Psoas muscle (tissue), 8 donors: ENCODE data around the gene AKAP9. TPM values are rescaled to one million over a fixed set of nuclear protein-coding genes. Genes with fewer than 3 reads are reported as not detected.
"Not testable (repeated sequence)": the region's sequence is repeated elsewhere in the genome, so short reads cannot be mapped to it uniquely, and the experiment has no call there.

ENCODE experiments used
- ATAC-seq, 4 donors: fragments of 200-7000 bp; cut with Tn5 transposase; one replicate each; pipeline ENCODE4 v1.9.1; 2020; ENCODE audit warnings: moderate library complexity in 3 of 4, mild to moderate bottlenecking in 2 of 4
- DNase-seq, 2 donors: peaks; one replicate each; pipeline ENCODE4 v3.0.0-alpha.2; 2020
- H3K27ac ChIP-seq: fragments of 200-600 bp; one replicate; pipeline ENCODE4 v1.8.0; 2022
- H3K27me3 ChIP-seq, 3 donors: fragments of 200-600 bp in 1 of 3; one replicate each; pipeline versions ENCODE4 v1.6.1 to v1.8.0; 2013 to 2022; ENCODE audit warnings: low read length in 2 of 3, mild to moderate bottlenecking in 2 of 3, moderate library complexity in 1 of 3; ENCODE audit not compliant: insufficient read depth in 3 of 3
- H3K36me3 ChIP-seq, 2 donors: fragments of 200-600 bp in 1 of 2; one replicate each; pipeline versions ENCODE4 v1.6.1 to v1.8.0; 2013 to 2022; ENCODE audit warnings: low read depth in 1 of 2, mild to moderate bottlenecking in 1 of 2, moderate library complexity in 1 of 2; ENCODE audit not compliant: insufficient read depth in 1 of 2
- H3K4me1 ChIP-seq: fragments of 200-600 bp; one replicate; pipeline ENCODE4 v1.8.0; 2022
- H3K4me3 ChIP-seq: fragments of 200-600 bp; one replicate; pipeline ENCODE4 v1.8.0; 2022; ENCODE audit warnings: mild to moderate bottlenecking
- H3K9me3 ChIP-seq: fragments of 200-600 bp; one replicate; pipeline ENCODE4 v1.8.0; 2022
- WGBS, 3 donors: extraction: QIAGEN DNeasy Blood & Tissue Kit; methylation state at CpG; one replicate each; pipeline versions ENCODE4 v1.1.6 to v1.1.7; 2013; 5-methylcytosine and 5-hydroxymethylcytosine counted together
- intact Hi-C, 2 donors: fragments of 100-400 bp; cut with DNase I; formaldehyde crosslinking; loops; one replicate each; pipeline versions ENCODE4 v1.11.0 to v1.14.2; 2022
- polyA plus RNA-seq, 3 donors: library from polyadenylated mRNA; stranded (reverse); fragments of 200-250 nt; gene quantifications; one replicate each; pipeline ENCODE4 v1.2.3, GENCODE V29; 2013
- total RNA-seq, 4 donors: library from RNA; stranded (reverse); fragmentation: NEBNext Ultra II Directional in 2 of 4; extraction: Animal tissue kit (Norgen Biotek cat#: 25700) in 2 of 4; gene quantifications; one replicate each; pipeline versions ENCODE4 v1.2.1 to v1.2.4, GENCODE V29; 2021 to 2023
- TF ChIP-seq, protein P1 (sequence below): fragments of 200-600 bp; IDR thresholded peaks from one replicate; pipeline ENCODE4 v1.8.0; 2022; ENCODE audit warnings: antibody characterized with exemption
- donor health status: healthy with polysubstance abuse.
- donor health status: DM: no; HTN: no; CAD: no; lungs with moderate emphysema.
- donor health status: Bipolar disorder and iron deficiency.
- donor health status: healthy.
- donor health status: DM: yes; HTN: yes; CAD: no.
- donor health status: DM: no; HTN: no; CAD: no.
- donor health status: DM: no; HTN: no; CAD: no.
- donor health status: DM: yes; HTN: yes; CAD: no.

AKAP9 gene
- total and polyA plus RNA-seq, 7 donors = 6.0 to 44.4 (median 24.6) TPM

DNA sequence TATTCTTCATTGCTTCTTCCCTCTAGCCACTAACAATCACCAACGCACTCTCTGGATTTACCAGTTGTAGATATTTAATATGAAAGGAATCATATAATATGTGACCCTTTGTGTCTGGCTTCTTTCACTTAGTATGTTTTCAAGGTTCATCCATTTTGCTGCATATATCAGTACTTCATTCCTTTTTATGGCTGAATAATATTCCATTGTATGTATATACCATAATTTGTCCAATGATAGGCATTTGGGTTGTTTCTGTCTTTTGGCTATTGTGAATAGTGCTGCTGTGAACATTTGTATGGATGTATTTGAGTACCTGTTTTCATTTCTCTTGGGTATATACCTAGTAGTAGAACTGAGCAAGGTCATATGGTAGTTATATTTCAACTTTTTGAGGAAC lies 7.3 kb downstream of the AKAP9 start:
- peaks cover 12% of the 10 kb centered on the region for H3K4me1 ChIP-seq
- no peaks in the 10 kb centered on the region for H3K9me3 ChIP-seq
- intact Hi-C loops = no loop called here
- H3K27me3 ChIP-seq = no peaks in the 10 kb centered on the region
- H3K4me3 ChIP-seq = no peak overlapping the region
- DNase-seq = no peak
- 99 to 100% (median 100%) methylated on average over 1 of the region's 1 CpG for WGBS, 3 donors
- TF ChIP-seq, protein P1, sequence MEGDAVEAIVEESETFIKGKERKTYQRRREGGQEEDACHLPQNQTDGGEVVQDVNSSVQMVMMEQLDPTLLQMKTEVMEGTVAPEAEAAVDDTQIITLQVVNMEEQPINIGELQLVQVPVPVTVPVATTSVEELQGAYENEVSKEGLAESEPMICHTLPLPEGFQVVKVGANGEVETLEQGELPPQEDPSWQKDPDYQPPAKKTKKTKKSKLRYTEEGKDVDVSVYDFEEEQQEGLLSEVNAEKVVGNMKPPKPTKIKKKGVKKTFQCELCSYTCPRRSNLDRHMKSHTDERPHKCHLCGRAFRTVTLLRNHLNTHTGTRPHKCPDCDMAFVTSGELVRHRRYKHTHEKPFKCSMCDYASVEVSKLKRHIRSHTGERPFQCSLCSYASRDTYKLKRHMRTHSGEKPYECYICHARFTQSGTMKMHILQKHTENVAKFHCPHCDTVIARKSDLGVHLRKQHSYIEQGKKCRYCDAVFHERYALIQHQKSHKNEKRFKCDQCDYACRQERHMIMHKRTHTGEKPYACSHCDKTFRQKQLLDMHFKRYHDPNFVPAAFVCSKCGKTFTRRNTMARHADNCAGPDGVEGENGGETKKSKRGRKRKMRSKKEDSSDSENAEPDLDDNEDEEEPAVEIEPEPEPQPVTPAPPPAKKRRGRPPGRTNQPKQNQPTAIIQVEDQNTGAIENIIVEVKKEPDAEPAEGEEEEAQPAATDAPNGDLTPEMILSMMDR = no peak
- ATAC-seq = no peak
- no peak overlapping the region for H3K27ac ChIP-seq
- H3K36me3 ChIP-seq = no peaks in the 10 kb centered on the region

DNA sequence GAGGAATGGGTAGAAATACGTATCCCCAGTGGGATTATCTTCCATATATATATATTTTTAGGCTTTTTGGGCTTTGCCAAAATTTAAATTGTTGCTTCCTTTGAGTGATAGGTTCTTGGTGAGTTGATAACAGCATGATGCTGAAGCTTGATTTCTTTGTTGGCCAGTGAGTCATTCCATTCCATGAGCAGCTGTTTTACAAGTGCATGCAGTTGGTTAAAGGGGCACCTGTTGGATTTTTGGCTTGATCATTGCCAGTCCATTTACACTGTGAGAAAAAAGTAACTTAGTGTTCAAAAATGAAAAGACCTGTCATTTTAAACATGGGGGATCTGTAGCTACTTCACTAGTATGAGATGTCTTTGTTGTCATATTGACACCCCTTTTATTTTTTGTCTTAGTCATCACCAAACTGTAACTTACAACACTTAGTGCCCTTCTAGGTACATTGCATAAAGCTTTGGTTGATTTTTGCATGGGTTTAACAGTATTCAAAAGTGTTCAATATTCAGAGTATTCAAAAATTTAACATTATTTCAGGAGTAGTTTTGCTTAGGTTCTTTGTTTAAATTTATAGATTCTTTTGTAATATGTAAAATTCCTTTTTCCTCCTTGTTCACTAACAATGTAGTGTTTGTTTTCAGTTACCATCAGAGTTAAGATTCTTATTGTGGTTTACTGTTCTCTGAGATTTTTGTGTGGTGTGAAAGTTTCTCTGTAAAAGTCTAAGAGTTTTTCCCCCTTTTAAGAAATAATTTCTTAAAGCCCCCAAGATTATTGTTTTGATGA lies 8.8 kb downstream of the AKAP9 start:
- no peaks in the 10 kb centered on the region for H3K9me3 ChIP-seq
- H3K27ac ChIP-seq = peak overlapping the region; percentile 7
- TF ChIP-seq, protein P1 = no peak
- no peaks in the 10 kb centered on the region for H3K27me3 ChIP-seq
- peak; percentile 81 to 86 (median 84) for ATAC-seq
- intact Hi-C loops = no loop called here
- H3K36me3 ChIP-seq = no peaks in the 10 kb centered on the region
- no peak for DNase-seq
- H3K4me3 ChIP-seq = no peak overlapping the region
- 42 to 70% (median 46%) methylated on average over 1 of the region's 1 CpG for WGBS, 3 donors
- H3K4me1 ChIP-seq = peaks cover 8% of the 10 kb centered on the region

DNA sequence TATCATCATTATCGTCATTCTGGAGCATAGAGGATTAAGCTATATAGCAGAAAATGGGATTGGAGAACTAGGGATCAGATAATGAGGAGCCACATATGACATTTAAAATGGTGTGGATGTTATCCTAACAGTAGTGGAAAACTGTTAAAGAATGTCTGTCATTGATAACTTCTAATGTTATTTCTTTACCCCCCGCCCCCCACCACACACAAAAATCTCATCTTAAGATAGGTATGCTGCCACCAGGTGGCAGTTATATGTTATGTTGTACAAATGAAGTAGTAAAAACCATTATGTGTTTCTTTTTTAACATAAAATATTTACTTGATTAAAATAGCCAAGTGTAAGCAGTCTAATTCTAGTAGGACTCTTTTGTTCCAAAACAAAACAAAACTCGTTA lies 13.0 kb downstream of the AKAP9 start:
- WGBS, 3 donors = 88 to 91% (median 89%) methylated on average over 3 of the region's 3 CpGs
- ATAC-seq = no peak
- Histone ChIP-seq H3K9me3 (no peaks in the 10 kb centered on the region), H3K4me3 (no peak overlapping the region), H3K4me1 (peaks cover 23% of the 10 kb centered on the region), H3K27me3 (no peaks in the 10 kb centered on the region), H3K36me3 (no peaks in the 10 kb centered on the region), H3K27ac (no peak overlapping the region)
- intact Hi-C loops = no loop called here
- TF ChIP-seq, protein P1 = no peak
- DNase-seq = no peak

DNA sequence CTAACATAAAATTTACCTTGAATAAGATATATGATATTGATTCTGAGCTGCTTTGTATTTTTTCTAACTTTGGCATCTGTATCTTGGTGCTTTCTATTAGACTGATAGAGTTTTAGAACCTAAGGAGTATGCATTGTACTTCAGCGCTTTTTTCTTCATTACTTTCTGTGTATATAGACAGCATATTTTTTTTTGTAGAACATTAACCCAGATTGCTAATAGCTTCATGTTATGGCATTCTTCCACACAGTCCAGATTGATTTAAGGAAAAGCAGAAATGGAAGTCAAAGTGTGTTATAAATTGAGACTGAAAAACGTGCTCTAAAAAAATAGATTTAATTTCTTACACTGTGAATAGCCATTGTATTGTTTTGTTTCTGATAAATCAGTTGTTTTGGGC lies 15.8 kb downstream of the AKAP9 start:
- H3K27me3 ChIP-seq, H3K36me3 ChIP-seq, intact Hi-C loops, H3K4me3 ChIP-seq, DNase-seq, H3K9me3 ChIP-seq, H3K27ac ChIP-seq, ATAC-seq: not testable (repeated sequence)
- 82 to 91% (median 86%) methylated on average over 2 of the region's 2 CpGs for WGBS, 3 donors
- H3K4me1 ChIP-seq = peaks cover 26% of the 10 kb centered on the region

DNA sequence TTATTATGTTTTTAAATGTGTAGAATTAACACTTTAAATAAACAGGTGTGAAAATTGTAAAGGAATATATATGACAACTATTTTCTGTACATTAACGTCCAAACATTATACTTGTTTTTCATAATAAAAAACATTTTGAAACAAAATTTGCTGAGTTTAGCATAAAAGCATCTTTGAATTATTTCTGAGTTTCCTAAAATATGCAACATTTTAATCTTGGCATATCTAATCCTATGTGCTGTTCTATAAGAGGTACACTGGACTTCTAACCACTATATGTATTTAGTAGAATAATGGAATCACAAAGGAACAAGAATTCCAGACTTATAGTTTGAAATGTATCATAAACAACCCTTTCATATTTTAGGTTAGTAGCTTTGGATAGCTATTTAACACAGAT lies 16.6 kb downstream of the AKAP9 start:
- H3K27ac ChIP-seq = no peak overlapping the region
- no peak overlapping the region for H3K4me3 ChIP-seq
- TF ChIP-seq, protein P1 = no peak
- peaks cover 26% of the 10 kb centered on the region for H3K4me1 ChIP-seq
- no peak for DNase-seq
- intact Hi-C loops = no loop called here
- WGBS, 3 donors = 91 to 96% (median 93%) methylated on average over 1 of the region's 1 CpG
- H3K27me3 ChIP-seq = no peaks in the 10 kb centered on the region
- ATAC-seq = no peak
- H3K9me3 ChIP-seq = no peaks in the 10 kb centered on the region
- H3K36me3 ChIP-seq = no peaks in the 10 kb centered on the region
